CD14-positive monocyte (primary cell): Measurements from ENCODE around the gene NFKBIZ. TPM values are rescaled to one million over a fixed set of nuclear protein-coding genes. Genes with fewer than 3 reads are reported as not detected.

Experiments
- DNase-seq, 3 donors: peaks; one replicate each; pipeline ENCODE4 v3.0.0-alpha.2; 2011 to 2022
- H2AFZ ChIP-seq: 2 replicates; pipeline ENCODE4 v1.6.0; 2012; ENCODE audit warnings: mild to moderate bottlenecking, low read depth, low read length, inconsistent platforms; ENCODE audit not compliant: insufficient read depth, poor library complexity, severe bottlenecking
- H3K27ac ChIP-seq, 2 donors: 1 replicate in 1 of 2; 2 replicates in 1 of 2; pipeline ENCODE4 v1.5.1; 2012 to 2013; ENCODE audit warnings: low read length in 2 of 2, control low read depth in 1 of 2, inconsistent platforms in 1 of 2, low read depth in 1 of 2, mild to moderate bottlenecking in 1 of 2
- H3K27me3 ChIP-seq, 2 donors: one replicate each; pipeline versions ENCODE4 v1.6.0 to v1.6.1; 2011 to 2013; ENCODE audit warnings: low read length in 2 of 2; ENCODE audit not compliant: control insufficient read depth in 2 of 2, insufficient read depth in 2 of 2
- H3K36me3 ChIP-seq, 2 donors: replicated peaks in 1 of 2; 1 replicate in 1 of 2; 2 replicates in 1 of 2; pipeline versions ENCODE4 v1.5.1 to v1.6.1; 2012 to 2013; ENCODE audit warnings: low read length in 2 of 2, control low read depth in 1 of 2, inconsistent platforms in 1 of 2, mild to moderate bottlenecking in 1 of 2; ENCODE audit not compliant: insufficient read depth in 2 of 2, control insufficient read depth in 1 of 2
- H3K4me1 ChIP-seq, 2 donors: 1 replicate in 1 of 2; 2 replicates in 1 of 2; pipeline versions ENCODE4 v1.5.1 to v1.6.1; 2012 to 2013; ENCODE audit warnings: low read length in 2 of 2, control low read depth in 1 of 2, inconsistent platforms in 1 of 2, mild to moderate bottlenecking in 1 of 2, moderate library complexity in 1 of 2; ENCODE audit not compliant: insufficient read depth in 2 of 2, control insufficient read depth in 1 of 2
- H3K4me2 ChIP-seq: replicated peaks from 2 replicates; pipeline ENCODE3; 2012; ENCODE audit warnings: low read length, moderate library complexity, mild to moderate bottlenecking; ENCODE audit not compliant: poor library complexity, severe bottlenecking; ENCODE audit errors: extremely low read depth
- H3K4me3 ChIP-seq, 3 experiments: fragments of 200-600 bp in 1 of 3; sonication (generic) in 1 of 3; replicated peaks in 1 of 3; 1 replicate in 2 of 3; 2 replicates in 1 of 3; pipeline ENCODE4 v1.5.1; 2011 to 2013; ENCODE audit warnings: low read length in 3 of 3, mild to moderate bottlenecking in 3 of 3, control low read depth in 2 of 3, low read depth in 2 of 3, inconsistent platforms in 1 of 3, moderate library complexity in 1 of 3
- H3K79me2 ChIP-seq: 2 replicates; pipeline ENCODE4 v1.6.0; 2012; ENCODE audit warnings: mild to moderate bottlenecking, control low read depth, inconsistent platforms, low read length, moderate library complexity; ENCODE audit not compliant: insufficient read depth
- H3K9ac ChIP-seq: 2 replicates; pipeline ENCODE4 v1.6.0; 2017; ENCODE audit warnings: low read length, mild to moderate bottlenecking; ENCODE audit not compliant: insufficient read depth, poor library complexity, severe bottlenecking
- H3K9me3 ChIP-seq, 2 donors: replicated peaks in 1 of 2; 1 replicate in 1 of 2; 2 replicates in 1 of 2; pipeline versions ENCODE4 v1.5.1 to v1.6.1; 2012 to 2013; ENCODE audit warnings: low read length in 2 of 2, control low read depth in 1 of 2; ENCODE audit not compliant: control insufficient read depth in 1 of 2, insufficient read depth in 1 of 2
- H4K20me1 ChIP-seq: 2 replicates; pipeline ENCODE4 v1.6.0; 2012; ENCODE audit warnings: mild to moderate bottlenecking, low read length, control low read depth, moderate library complexity; ENCODE audit not compliant: insufficient read depth
- H3K27ac Mint-ChIP-seq, 7 donors: one replicate each; pipeline ENCODE4 v1.8.0; 2020; ENCODE audit warnings: mild to moderate bottlenecking in 7 of 7, mixed read lengths in 7 of 7, moderate library complexity in 6 of 7, inconsistent platforms in 2 of 7
- H3K27me3 Mint-ChIP-seq, 3 donors: one replicate each; pipeline ENCODE4 v1.8.0; 2021 to 2022; ENCODE audit warnings: low read depth in 3 of 3, mild to moderate bottlenecking in 3 of 3, mixed read lengths in 3 of 3, moderate library complexity in 3 of 3, inconsistent platforms in 1 of 3
- H3K36me3 Mint-ChIP-seq, 2 donors: one replicate each; pipeline ENCODE4 v1.8.0; 2020; ENCODE audit warnings: mixed read lengths in 2 of 2, inconsistent platforms in 1 of 2, mild to moderate bottlenecking in 1 of 2
- H3K4me1 Mint-ChIP-seq: one replicate; pipeline ENCODE4 v1.8.0; 2020; ENCODE audit warnings: mild to moderate bottlenecking, mixed read lengths
- H3K4me3 Mint-ChIP-seq, 2 donors: one replicate each; pipeline ENCODE4 v1.8.0; 2020; ENCODE audit warnings: mild to moderate bottlenecking in 2 of 2, mixed read lengths in 2 of 2, moderate library complexity in 1 of 2
- H3K9me3 Mint-ChIP-seq, 7 donors: one replicate each; pipeline ENCODE4 v1.8.0; 2020 to 2022; ENCODE audit warnings: mixed read lengths in 7 of 7, mild to moderate bottlenecking in 6 of 7, moderate library complexity in 6 of 7, inconsistent platforms in 2 of 7
- CTCF ChIP-seq: fragments of 200-600 bp; IDR thresholded peaks from one replicate; pipeline ENCODE4 v1.8.0; 2022; ENCODE audit warnings: antibody characterized with exemption, mild to moderate bottlenecking
- WGBS: methylation state at CpG from one replicate; pipeline ENCODE4 v1.1.5; 2013; ENCODE audit warnings: missing lambda C conversion rate; ENCODE audit not compliant: insufficient coverage; 5-methylcytosine and 5-hydroxymethylcytosine counted together
- intact Hi-C, 2 donors: fragments of 100-400 bp; cut with micrococcal nuclease; formaldehyde crosslinking; loops; one replicate each; pipeline versions ENCODE4 v1.15.0 to v1.15.1; 2023
- polyA plus RNA-seq, 3 donors: library from polyadenylated mRNA; depleted of rRNA in 1 of 3; unstranded in 2 of 3; stranded (reverse) in 1 of 3; fragments of 300-500 nt in 2 of 3; fragments of >200 nt in 1 of 3; fragmentation: Illumina TruSeq in 2 of 3; gene quantifications; 1 replicate in 2 of 3; 2 replicates in 1 of 3; pipeline ENCODE4 v1.2.3, GENCODE V29; 2012 to 2021

NFKBIZ gene
- polyA plus RNA-seq, 3 donors = 71.0 to 592 (median 84.9) TPM

- peak overlapping the region; percentile 71 for H3K9ac ChIP-seq
- no peaks in the 10 kb centered on the region for H4K20me1 ChIP-seq
- peaks cover 41% of the 10 kb centered on the region for H3K79me2 ChIP-seq
- H3K4me2 ChIP-seq = peak overlapping the region; percentile 86
- H3K9me3 ChIP-seq = no peaks in the 10 kb centered on the region
- peak overlapping the region; percentile 92 to 98 (median 97) for H3K27ac Mint-ChIP-seq
- peaks cover 56% of the 10 kb centered on the region for H3K4me1 Mint-ChIP-seq
- DNase-seq = no peak
- WGBS = no CpG with 5 or more reads among the region's 3 CpGs
- peaks cover 7 to 13% of the 10 kb centered on the region in 2 donors for H3K36me3 Mint-ChIP-seq
- peak overlapping the region; percentile 90 to 94 for H3K27ac ChIP-seq
- H3K4me1 ChIP-seq = peaks cover 30 to 45% of the 10 kb centered on the region in 2 donors
- H3K27me3 Mint-ChIP-seq = peaks cover 0 to 5% (median 0%) of the 10 kb centered on the region in 3 donors
- H3K4me3 ChIP-seq = peak overlapping the region; percentile 76 to 86 (median 80)
- H3K9me3 Mint-ChIP-seq = no peaks in the 10 kb centered on the region
- no peaks in the 10 kb centered on the region for H3K27me3 ChIP-seq
- no peak for TF ChIP-seq CTCF
- peaks cover 0 to 5% of the 10 kb centered on the region in 2 donors for H3K36me3 ChIP-seq
- H3K4me3 Mint-ChIP-seq = peak overlapping the region; percentile 94 to 97
- intact Hi-C loops = loop anchor here in 1 of 2 donors (5.0 kb wide), 1 partner anchor 114 kb away; no protein-coding TSS in a partner anchor
- no peak overlapping the region for H2AFZ ChIP-seq
Measured at GRCh38 chr3:101828276-101828675, 21.0 kb upstream of the NFKBIZ start.

GRCh38 chr3:101828691-101829436 is 20.4 kb upstream of the NFKBIZ start:
- Mint-ChIP-seq H3K4me1 (peaks cover 59% of the 10 kb centered on the region), H3K36me3 (peaks cover 7 to 15% of the 10 kb centered on the region in 2 donors), H3K27ac (peak overlapping the region; percentile 92 to 98 (median 97)), H3K4me3 (peak overlapping the region; percentile 94 to 97), H3K9me3 (no peaks in the 10 kb centered on the region), H3K27me3 (peaks cover 0 to 5% (median 0%) of the 10 kb centered on the region in 3 donors)
- peak; percentile 46 to 75 (median 61) for DNase-seq
- Histone ChIP-seq H3K4me3 (peak overlapping the region; percentile 76 to 86 (median 80)), H3K36me3 (peaks cover 0 to 5% of the 10 kb centered on the region in 2 donors), H3K27me3 (no peaks in the 10 kb centered on the region), H3K79me2 (peaks cover 38% of the 10 kb centered on the region), H4K20me1 (no peaks in the 10 kb centered on the region), H2AFZ (peak overlapping the region; percentile 22), H3K4me2 (peak overlapping the region; percentile 86), H3K9ac (peak overlapping the region; percentile 71), H3K27ac (peak overlapping the region; percentile 79 to 90), H3K4me1 (peaks cover 33 to 49% of the 10 kb centered on the region in 2 donors), H3K9me3 (no peaks in the 10 kb centered on the region)
- intact Hi-C loops = loop anchor here in 1 of 2 donors (5.0 kb wide), 1 partner anchor 113 kb away; no protein-coding TSS in a partner anchor
- TF ChIP-seq CTCF = no peak
- 40% methylated on average over 1 of the region's 9 CpGs for WGBS
